GM18505 (cell line): ENCODE results near the gene CDKN2B.
"Not testable (repeated sequence)": the region's sequence is repeated elsewhere in the genome, so short reads cannot be mapped to it uniquely, and the experiment has no call there.

ENCODE experiments used
- ATAC-seq: cut with Tn5 transposase; IDR thresholded peaks from one replicate; pipeline ENCODE4 v1.9.1; 2021; ENCODE audit not compliant: unreplicated experiment
- POLR2A ChIP-seq: IDR thresholded peaks from 4 replicates; pipeline ENCODE4 v1.6.1; 2011; ENCODE audit warnings: borderline replicate concordance; ENCODE audit not compliant: insufficient read depth, insufficient read length; ENCODE audit errors: extremely low read depth

The CDKN2B gene

GRCh38 chr9:21966140-21966851 lies 42.8 kb downstream of the CDKN2B start:
- no peak for TF ChIP-seq POLR2A
- no peak for ATAC-seq

- peak; percentile 87 for ATAC-seq
- no peak for TF ChIP-seq POLR2A
These were observed 43.6 kb downstream of the CDKN2B start for GRCh38 chr9:21965401-21965951.

- peak; percentile 56 for ATAC-seq
- TF ChIP-seq POLR2A: no peak
These were observed 44.1 kb downstream of the CDKN2B start for GRCh38 chr9:21964925-21965385.

GRCh38 chr9:21961569-21961968 lies 47.5 kb downstream of the CDKN2B start:
- ATAC-seq: no peak
- no peak for TF ChIP-seq POLR2A

GRCh38 chr9:21959268-21959667 lies 49.8 kb downstream of the CDKN2B start:
- not testable (repeated sequence) for ATAC-seq

- TF ChIP-seq POLR2A: no peak
- ATAC-seq: no peak
These were observed 50.3 kb downstream of the CDKN2B start for GRCh38 chr9:21958833-21959232.
